H1 (cell line): ENCODE measurements around the gene CEMIP2. TPM values are rescaled to one million over a fixed set of nuclear protein-coding genes. Genes with fewer than 3 reads are reported as not detected.
"Not testable (repeated sequence)": the region's sequence is repeated elsewhere in the genome, so short reads cannot be mapped to it uniquely, and the experiment has no call there.

Experiments used
- CTCF ChIA-PET: fragments of 300-600 bp; sonication (Branson Sonifier 250); formaldehyde crosslinking; loops from one replicate; lab custom pipeline; 2021; ENCODE audit not compliant: partially characterized antibody; lab: Charles Lee
- POLR2A ChIA-PET: fragments of 300-600 bp; sonication (Branson Sonifier 250); formaldehyde crosslinking; loops from one replicate; lab custom pipeline; 2021; ENCODE audit warnings: inconsistent platforms; ENCODE audit not compliant: partially characterized antibody; lab: Charles Lee
- DNase-seq, 2 experiments: peaks; one replicate each; pipeline versions ENCODE4 v3.0.0 to v3.0.0-alpha.2; 2010 to 2022; ENCODE audit warnings: low spot score in 2 of 2, low read depth in 1 of 2, mixed read lengths in 1 of 2
- FAIRE-seq: peaks from 2 replicates; lab custom pipeline; 2011; peaks lifted over from hg19 to GRCh38; lab: Jason Lieb, UNC
- H2AFZ ChIP-seq: 2 replicates; pipeline ENCODE4 v1.8.1; 2012; ENCODE audit warnings: low read length, inconsistent platforms
- H2AK5ac ChIP-seq: 2 replicates; pipeline ENCODE4 v1.6.1; 2013; ENCODE audit warnings: low read depth, low read length
- H2BK120ac ChIP-seq: replicated peaks from 2 replicates; pipeline ENCODE3; 2013; ENCODE audit warnings: low read depth, low read length, inconsistent platforms
- H2BK12ac ChIP-seq: 2 replicates; pipeline ENCODE4 v1.6.1; 2013; ENCODE audit warnings: low read depth, low read length
- H2BK15ac ChIP-seq: 2 replicates; pipeline ENCODE4 v1.6.1; 2013; ENCODE audit warnings: low read length
- H2BK20ac ChIP-seq: 2 replicates; pipeline ENCODE4 v1.6.1; 2013; ENCODE audit warnings: low read length
- H2BK5ac ChIP-seq: 2 replicates; pipeline ENCODE4 v1.6.1; 2013; ENCODE audit warnings: low read depth, low read length
- H3K14ac ChIP-seq: 2 replicates; pipeline ENCODE4 v1.6.1; 2013; ENCODE audit warnings: inconsistent platforms; ENCODE audit not compliant: insufficient read length
- H3K18ac ChIP-seq: 2 replicates; pipeline ENCODE4 v1.6.1; 2013; ENCODE audit warnings: low read length; ENCODE audit errors: extremely low read depth
- H3K23ac ChIP-seq: 2 replicates; pipeline ENCODE4 v1.6.1; 2013; ENCODE audit warnings: inconsistent platforms; ENCODE audit not compliant: insufficient read length
- H3K23me2 ChIP-seq: 2 replicates; pipeline ENCODE4 v1.6.1; 2013; ENCODE audit warnings: low read depth, low read length
- H3K27ac ChIP-seq: 2 replicates; pipeline ENCODE4 v1.6.1; 2011; ENCODE audit warnings: low read depth, low read length, inconsistent platforms
- H3K27me3 ChIP-seq, 4 experiments: replicated peaks in 1 of 4; 1 replicate in 1 of 4; 2 replicates in 3 of 4; pipeline versions ENCODE4 v1.6.1 to v1.8.1; 2011 to 2013; ENCODE audit warnings: low read length in 3 of 4, mild to moderate bottlenecking in 3 of 4, inconsistent platforms in 2 of 4, mixed read lengths in 2 of 4, moderate library complexity in 1 of 4; ENCODE audit not compliant: control insufficient read depth in 3 of 4, insufficient read depth in 3 of 4; ENCODE audit errors: extremely low read depth in 1 of 4
- H3K36me3 ChIP-seq, 4 experiments: 2 replicates each; pipeline versions ENCODE4 v1.6.1 to v1.8.1; 2011 to 2013; ENCODE audit warnings: mild to moderate bottlenecking in 4 of 4, low read length in 3 of 4, moderate library complexity in 2 of 4, control low read depth in 1 of 4, inconsistent platforms in 1 of 4; ENCODE audit not compliant: insufficient read depth in 4 of 4, control insufficient read depth in 2 of 4
- H3K4ac ChIP-seq: replicated peaks from 2 replicates; pipeline ENCODE3; 2013; ENCODE audit warnings: low read length, low read depth, mixed read lengths, inconsistent platforms; ENCODE audit not compliant: insufficient read length
- H3K4me1 ChIP-seq, 4 experiments: replicated peaks in 1 of 4; 1 replicate in 1 of 4; 2 replicates in 3 of 4; pipeline versions ENCODE4 v1.6.1 to v1.8.1; 2011 to 2013; ENCODE audit warnings: low read length in 3 of 4, inconsistent platforms in 2 of 4, mixed read lengths in 1 of 4; ENCODE audit not compliant: insufficient read depth in 4 of 4, control insufficient read depth in 3 of 4
- H3K4me2 ChIP-seq, 2 experiments: 2 replicates each; pipeline versions ENCODE4 v1.6.1 to v1.8.1; 2011 to 2013; ENCODE audit warnings: low read depth in 2 of 2, low read length in 2 of 2, control low read depth in 1 of 2, inconsistent platforms in 1 of 2, mild to moderate bottlenecking in 1 of 2; ENCODE audit not compliant: insufficient read depth in 1 of 2
- H3K4me3 ChIP-seq, 4 experiments: fragments of 200-600, 300-600 bp in 1 of 4; sonication (generic), shearing (Covaris generic), sonication (Bioruptor Twin) in 1 of 4; 2 replicates each; pipeline versions ENCODE4 v1.5.1 to v1.8.1; 2011 to 2016; ENCODE audit warnings: low read length in 4 of 4, low read depth in 3 of 4, control low read depth in 2 of 4, inconsistent platforms in 2 of 4, mild to moderate bottlenecking in 2 of 4, mixed read lengths in 1 of 4, moderate library complexity in 1 of 4; ENCODE audit not compliant: insufficient read depth in 2 of 4; ENCODE audit errors: extremely low read depth in 1 of 4
- H3K56ac ChIP-seq: replicated peaks from 2 replicates; pipeline ENCODE3; 2013; ENCODE audit warnings: low read depth, mild to moderate bottlenecking, mixed read lengths, low read length, inconsistent platforms; ENCODE audit not compliant: insufficient read length
- H3K79me1 ChIP-seq: 2 replicates; pipeline ENCODE4 v1.6.1; 2013; ENCODE audit warnings: low read depth, low read length, control low read depth
- H3K79me2 ChIP-seq, 2 experiments: 2 replicates each; pipeline versions ENCODE4 v1.6.1 to v1.8.1; 2012 to 2013; ENCODE audit warnings: low read length in 2 of 2, mild to moderate bottlenecking in 2 of 2, inconsistent platforms in 1 of 2; ENCODE audit not compliant: insufficient read depth in 2 of 2, control insufficient read depth in 1 of 2
- H3K9ac ChIP-seq, 4 experiments: replicated peaks in 1 of 4; 1 replicate in 1 of 4; 2 replicates in 3 of 4; pipeline versions ENCODE4 v1.6.1 to v1.8.1; 2011 to 2013; ENCODE audit warnings: low read depth in 3 of 4, low read length in 3 of 4, control low read depth in 2 of 4, mild to moderate bottlenecking in 2 of 4, moderate library complexity in 2 of 4, inconsistent platforms in 1 of 4; ENCODE audit errors: extremely low read depth in 1 of 4
- H3K9me3 ChIP-seq, 2 experiments: 2 replicates each; pipeline versions ENCODE4 v1.6.1 to v1.8.1; 2012 to 2013; ENCODE audit warnings: mild to moderate bottlenecking in 2 of 2, moderate library complexity in 2 of 2, control low read depth in 1 of 2, inconsistent platforms in 1 of 2, low read depth in 1 of 2, low read length in 1 of 2, mixed read lengths in 1 of 2; ENCODE audit not compliant: insufficient read depth in 2 of 2
- H4K20me1 ChIP-seq, 2 experiments: replicated peaks in 1 of 2; 2 replicates each; pipeline versions ENCODE3 to v1.8.1; 2011 to 2013; ENCODE audit warnings: inconsistent platforms in 2 of 2, low read length in 2 of 2, mild to moderate bottlenecking in 1 of 2; ENCODE audit not compliant: insufficient read depth in 2 of 2, control insufficient read depth in 1 of 2
- H4K5ac ChIP-seq: 2 replicates; pipeline ENCODE4 v1.6.1; 2013; ENCODE audit warnings: low read length, low read depth, mixed read lengths, inconsistent platforms; ENCODE audit not compliant: insufficient read length
- H4K8ac ChIP-seq: 2 replicates; pipeline ENCODE4 v1.8.0; 2013; ENCODE audit warnings: mild to moderate bottlenecking, moderate library complexity, low read length, inconsistent platforms; ENCODE audit not compliant: insufficient read depth; ENCODE audit errors: extremely low read depth
- H4K91ac ChIP-seq: replicated peaks from 2 replicates; pipeline ENCODE3; 2013; ENCODE audit warnings: low read length, mixed read lengths, inconsistent platforms; ENCODE audit not compliant: insufficient read length
- polyA plus RNA-seq, 7 experiments: library from polyadenylated mRNA; depleted of rRNA in 3 of 7; stranded (reverse) in 5 of 7; unstranded in 2 of 7; fragments of >200 nt in 5 of 7; fragments of 200-250 nt in 2 of 7; gene quantifications; 1 replicate in 5 of 7; 2 replicates in 1 of 7; 4 replicates in 1 of 7; pipeline versions ENCODE4 v1.2.1 to v1.2.3, GENCODE V29; 2011 to 2013; ENCODE audit warnings: missing spikeins in 2 of 7, mixed read lengths in 2 of 7
- total RNA-seq: library from RNA; stranded (reverse); fragmentation: NEBNext Ultra II Directional; extraction: Animal tissue kit (Norgen Biotek cat#: 25700); gene quantifications from 2 replicates; pipeline ENCODE4 v1.2.1, GENCODE V29; 2021

CEMIP2 gene
- total and polyA plus RNA-seq, 2 of the 8 experiments (the other 6 are each of a cell fraction or from before 2014, with no cell fraction given) = 25.2 to 52.1 TPM

DNA sequence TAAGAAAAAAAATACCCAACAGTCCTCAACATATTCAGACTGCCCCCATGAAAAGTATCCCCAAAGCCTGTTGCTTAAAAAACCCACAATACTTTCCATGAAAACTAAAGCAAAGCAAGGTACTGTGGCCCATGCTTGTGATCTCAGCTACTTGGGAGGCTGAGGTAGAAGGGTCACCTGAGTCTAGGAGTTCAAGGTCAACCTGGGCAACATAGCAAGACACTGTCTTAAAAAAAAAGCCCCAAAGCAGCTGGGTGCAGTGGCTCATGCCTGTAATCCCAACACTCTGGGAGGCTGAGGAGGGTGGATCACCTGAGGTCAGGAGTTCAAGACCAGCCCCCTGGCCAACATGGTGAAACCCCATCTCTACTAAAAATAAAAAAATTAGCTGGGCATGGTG is 76.7 kb downstream of the CEMIP2 start:
- H2BK20ac ChIP-seq, H3K4me3 ChIP-seq, H4K5ac ChIP-seq, H4K91ac ChIP-seq, H3K23ac ChIP-seq, H3K79me2 ChIP-seq, H2AK5ac ChIP-seq, H2BK120ac ChIP-seq, H3K23me2 ChIP-seq, H2BK5ac ChIP-seq, H3K27me3 ChIP-seq, H3K9ac ChIP-seq, H2BK12ac ChIP-seq, H4K8ac ChIP-seq, H3K4me2 ChIP-seq, H3K14ac ChIP-seq, H3K9me3 ChIP-seq, H4K20me1 ChIP-seq, FAIRE-seq, H3K27ac ChIP-seq, H2AFZ ChIP-seq, H3K56ac ChIP-seq, H3K79me1 ChIP-seq, H3K18ac ChIP-seq, H3K4me1 ChIP-seq, DNase-seq, H3K4ac ChIP-seq, H2BK15ac ChIP-seq: not testable (repeated sequence)
- ChIA-PET CTCF (interaction anchor here (1.4 to 2.6 kb wide), 2 partner anchors 63 to 87 kb away, joined by 5 to 11 read pairs; no protein-coding TSS in a partner anchor), POLR2A (interaction anchor here (1.2 to 1.6 kb wide), 2 partner anchors 9 to 45 kb away, joined by 3 read pairs; no protein-coding TSS in a partner anchor)
- peaks cover 8 to 70% (median 29%) of the 10 kb centered on the region in 4 experiments; a peak in 7 of 8 replicates for H3K36me3 ChIP-seq
